HG02981 (cell line): ENCODE results near the gene SLF2.

Experiments used
- ATAC-seq: cut with Tn5 transposase; IDR thresholded peaks from one replicate; pipeline ENCODE4 v1.9.1; 2021; ENCODE audit warnings: mild to moderate bottlenecking, moderate library complexity; ENCODE audit not compliant: unreplicated experiment

Gene SLF2

GRCh38 chr10:101014230-101014884 lies 101.6 kb downstream of the SLF2 start:
- ATAC-seq, result no peak
